Limb (tissue), 2 donors: ENCODE measurements around the gene PMS1.
A peak's percentile ranks its signal among the peaks of the same experiment; 100 is the strongest.
"Not testable (repeated sequence)": the region's sequence is repeated elsewhere in the genome, so short reads cannot be mapped to it uniquely, and the experiment has no call there.

Source experiments
- DNase-seq, 2 donors: peaks; one replicate each; pipeline ENCODE4 v3.0.0-alpha.2; 2016; ENCODE audit errors: extremely low spot score in 2 of 2

PMS1 gene

GRCh38 chr2:189783927-189784867 lies at the start of gene PMS1, which contains the start of gene ORMDL1:
PMS1 (plus strand) TSS chr2:189784450; CDS start chr2:189791810, 7,360 bp downstream.
ORMDL1 (minus strand) TSS chr2:189784339; CDS start chr2:189782595, 1,744 bp downstream.
- DNase-seq, result peak; percentile 97 to 98

DNA sequence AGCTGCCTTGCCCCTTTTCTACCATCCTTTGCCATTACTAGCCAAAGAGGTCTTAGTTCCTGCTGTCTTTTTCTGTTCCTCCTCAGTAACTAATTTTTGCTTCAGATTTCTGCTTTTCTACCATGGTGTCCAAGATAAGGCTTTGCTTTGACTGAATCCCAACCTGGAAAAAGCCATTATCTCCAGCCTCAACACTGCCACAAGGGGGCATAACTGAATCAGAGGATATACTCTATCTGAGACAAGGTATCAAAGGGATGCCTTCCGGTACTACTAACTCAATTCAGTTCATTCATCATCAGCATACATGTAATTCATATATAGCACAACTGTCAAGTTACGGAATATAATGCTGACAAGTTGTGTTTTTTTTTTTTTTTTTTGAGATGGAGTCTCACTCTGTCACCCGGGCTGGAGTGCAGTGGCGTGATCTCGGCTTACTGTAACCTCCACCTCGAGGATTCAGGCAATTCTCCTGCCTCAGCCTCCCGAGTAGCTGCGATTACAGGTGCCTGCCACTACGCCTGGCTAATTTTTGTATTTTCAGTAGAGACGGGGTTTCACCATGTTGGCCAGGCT lies 33.1 kb upstream of the PMS1 start:
- peak in 1 of 2 donors; percentile 22 for DNase-seq

GRCh38 chr2:189756311-189756952 lies 27.8 kb upstream of the PMS1 start:
- no peak for DNase-seq

DNA sequence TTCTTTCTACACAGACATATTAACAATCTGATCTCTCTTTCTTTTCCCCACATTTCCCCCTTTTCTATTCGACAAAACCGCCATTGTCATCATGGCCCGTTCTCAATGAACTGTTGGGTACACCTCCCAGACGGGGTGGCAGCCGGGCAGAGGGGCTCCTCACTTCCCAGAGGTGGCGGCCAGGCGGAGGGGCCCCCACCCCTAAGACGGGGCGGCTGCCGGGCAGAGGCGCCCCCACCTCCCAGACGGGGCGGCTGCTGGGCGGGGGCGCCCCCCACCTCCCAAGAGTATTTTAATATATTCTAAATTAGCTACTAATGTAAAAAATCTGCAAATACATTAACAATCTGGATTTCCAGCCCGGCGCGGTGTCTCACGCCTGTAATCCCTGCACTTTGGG lies 24.1 kb upstream of the PMS1 start:
- not testable (repeated sequence) for DNase-seq

DNA sequence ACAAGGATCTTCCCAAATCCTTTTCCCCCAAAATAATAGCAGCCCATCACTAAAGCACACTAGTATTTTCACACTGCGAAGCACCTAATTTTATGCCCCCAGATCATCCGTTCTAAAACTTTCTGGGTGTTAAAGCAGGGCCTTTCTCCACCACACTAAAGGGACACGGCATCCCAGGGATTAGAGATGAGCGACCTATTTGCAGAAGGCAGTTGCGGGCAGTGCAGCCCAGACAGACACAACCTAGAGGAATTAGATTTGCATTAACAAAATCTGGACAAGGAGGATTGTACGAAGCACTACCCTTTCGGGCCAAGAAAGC lies 22.1 kb upstream of the PMS1 start:
- DNase-seq, result no peak

DNA sequence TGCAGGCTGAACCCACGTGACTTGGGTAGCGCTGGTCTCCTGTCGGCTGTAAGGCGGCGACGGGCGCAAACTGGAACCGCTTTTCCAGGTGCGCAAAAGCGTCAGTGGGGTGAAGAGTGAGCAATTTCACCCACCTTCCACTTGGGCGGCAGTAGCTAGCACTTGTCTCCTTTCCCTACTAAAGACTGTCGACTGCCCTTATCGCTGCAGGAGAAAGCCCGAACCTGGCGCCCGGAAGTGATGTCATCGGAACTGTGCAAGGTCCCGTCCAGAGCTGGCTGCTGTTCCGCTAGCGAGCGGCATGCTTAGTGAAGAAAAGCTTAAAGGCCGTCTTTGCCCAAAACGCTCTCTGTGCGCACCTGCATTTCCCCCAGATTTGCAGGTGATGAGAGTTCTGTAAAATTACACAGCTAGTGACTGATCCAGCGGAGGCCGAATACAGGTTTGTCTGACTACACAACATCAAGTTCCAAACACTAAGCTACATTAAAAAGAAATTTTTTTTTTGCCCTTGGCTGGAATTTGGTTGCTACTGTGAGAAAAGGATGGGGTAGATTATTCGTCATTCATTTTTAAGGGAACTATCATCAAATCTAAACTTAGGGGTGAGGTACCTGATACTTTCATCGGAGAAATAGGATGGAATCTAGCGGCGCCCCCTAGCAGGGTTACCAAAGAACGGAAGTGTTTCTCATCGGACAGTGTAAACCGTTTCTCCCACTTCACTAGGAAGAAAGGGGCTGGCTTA lies 21.5 kb upstream of the PMS1 start, which contains the start of gene OSGEPL1:
Gene OSGEPL1, minus strand, starts transcription at position 242 of the 748 bp plus-strand sequence. CDS start 1,152 bp downstream, outside the sequence.
- DNase-seq, result peak; percentile 94

DNA sequence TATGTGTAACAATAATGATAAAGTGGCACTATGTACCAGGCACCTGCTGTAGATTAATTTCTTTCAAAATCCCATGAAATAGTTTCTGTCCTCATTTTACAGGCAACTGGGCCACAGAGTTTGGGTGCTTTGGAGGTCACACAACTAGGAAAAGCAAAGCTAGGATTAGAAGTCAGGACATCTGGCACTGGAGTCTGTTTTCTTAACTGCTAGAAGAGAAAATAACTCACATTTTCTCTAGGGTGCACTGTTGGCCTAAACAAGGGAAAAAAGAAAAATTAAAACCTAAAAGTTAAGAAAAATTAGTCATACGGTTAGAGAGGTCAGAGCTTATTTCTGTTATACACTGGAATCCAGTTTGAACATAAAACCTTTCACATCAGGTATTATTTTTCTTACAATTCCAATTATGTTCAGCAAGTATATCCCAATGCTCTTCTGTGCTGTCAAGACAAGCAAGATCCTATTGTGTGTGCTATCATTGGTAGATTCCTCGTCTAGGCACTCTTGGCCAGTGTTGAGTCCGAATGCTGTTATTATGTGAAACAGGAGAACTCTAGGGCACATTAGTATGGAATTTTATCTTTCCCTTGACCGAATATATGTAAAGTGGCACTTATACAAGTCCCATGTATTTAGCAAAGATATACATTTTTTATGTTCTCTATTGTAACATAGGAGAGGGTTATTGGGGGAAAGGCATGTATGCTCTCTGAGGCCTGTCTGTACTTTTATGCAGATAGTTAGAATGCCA lies 20.2 kb upstream of the PMS1 start:
- DNase-seq, result no peak

DNA sequence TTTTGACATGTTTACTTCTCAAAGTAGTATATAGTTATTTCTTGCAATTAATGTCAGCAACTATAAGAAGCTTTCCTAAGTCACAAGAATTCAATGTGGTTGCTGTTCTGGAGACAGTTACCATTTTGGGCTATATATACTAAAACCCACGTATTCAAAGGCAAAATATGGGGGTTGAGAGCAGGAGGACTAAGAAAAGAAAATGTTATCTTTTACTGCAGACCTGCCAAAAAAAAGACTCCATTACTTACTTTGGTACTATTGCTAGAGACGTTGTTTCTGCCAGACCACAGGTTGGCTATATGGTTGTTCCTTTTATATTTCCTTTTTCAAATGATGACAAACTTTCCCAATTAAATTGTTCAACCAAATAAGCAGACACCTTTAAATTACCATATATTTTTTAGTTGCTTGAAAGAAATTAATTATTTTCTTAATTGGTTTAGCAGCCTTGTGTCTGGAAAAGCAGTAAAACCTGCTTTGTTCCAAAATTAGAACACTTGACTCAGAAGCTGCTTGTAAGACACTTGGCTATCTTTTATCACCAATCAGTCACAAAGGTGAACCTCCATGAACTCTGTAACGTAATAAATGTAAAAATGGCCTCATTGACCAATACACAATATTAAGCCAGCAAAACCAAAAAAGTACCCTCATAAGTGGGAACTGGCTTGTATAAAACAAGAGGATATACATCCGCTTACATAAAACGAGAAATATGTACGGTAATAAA lies 13.5 kb upstream of the PMS1 start:
- no peak for DNase-seq

DNA sequence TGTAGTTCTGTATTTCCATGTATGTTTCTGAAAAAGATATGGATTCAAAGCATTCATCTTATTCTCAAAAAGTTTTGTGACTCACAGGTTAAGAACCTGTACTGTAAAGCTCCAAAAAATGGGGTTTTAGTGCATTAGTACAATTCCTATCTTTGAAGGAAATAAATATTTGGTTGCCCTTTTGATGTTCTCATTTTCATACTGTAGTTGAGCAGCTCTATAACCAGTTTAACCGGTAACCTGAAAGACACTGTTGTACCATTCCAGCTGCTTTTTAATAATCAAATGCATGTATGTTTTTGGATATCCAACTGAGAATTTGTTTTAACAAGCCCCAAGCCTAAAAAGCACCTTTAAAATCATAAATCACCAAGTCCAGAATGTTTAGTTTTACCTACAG lies 12.0 kb upstream of the PMS1 start:
- DNase-seq, result no peak

DNA sequence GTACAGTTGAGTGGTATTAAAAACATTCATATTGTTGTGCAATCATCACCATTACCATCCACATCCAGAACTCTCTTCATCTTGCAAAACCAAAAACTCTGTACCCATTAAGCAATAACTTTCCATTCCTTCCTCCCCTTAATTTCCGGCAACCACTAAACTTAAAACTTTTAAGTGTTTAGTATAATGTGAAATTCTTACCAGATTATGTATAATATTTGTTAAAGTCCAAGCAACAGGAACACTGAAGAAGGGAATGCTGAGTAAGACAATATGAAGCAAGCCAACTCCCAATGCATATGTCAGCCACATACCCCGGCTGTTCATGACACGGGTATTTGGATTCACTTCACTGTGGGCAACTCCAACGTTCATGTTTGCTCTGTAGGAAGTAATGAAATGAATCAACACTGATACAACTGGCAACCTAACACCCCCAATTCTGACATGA lies 2.0 kb upstream of the PMS1 start:
- DNase-seq, result no peak

DNA sequence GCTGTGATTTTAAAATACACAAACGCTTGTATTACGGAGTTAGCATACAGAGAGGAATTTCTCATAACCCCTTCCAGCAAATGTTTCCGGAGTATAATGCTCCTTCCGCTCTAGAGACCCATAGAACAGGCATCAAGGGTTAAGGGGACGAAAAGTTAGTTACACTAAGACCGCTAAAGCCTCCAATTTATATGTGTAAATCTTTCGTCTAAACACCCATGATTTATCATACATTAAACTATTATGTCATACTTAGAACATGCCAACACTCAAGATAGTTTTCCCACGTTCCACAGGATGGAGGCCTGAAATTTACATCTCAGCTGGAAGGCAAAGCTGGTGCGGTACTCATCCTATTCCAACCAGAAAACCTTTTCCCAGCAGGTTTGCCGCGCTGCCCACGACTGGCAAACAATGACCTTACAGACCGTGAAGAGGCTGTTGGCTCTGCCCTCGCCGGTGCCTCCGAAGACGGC lies 761 bp upstream of the PMS1 start:
- DNase-seq, result peak in 1 of 2 donors; percentile 55

GRCh38 chr2:189791338-189792042 lies 7.2 kb downstream of the PMS1 start:
- no peak for DNase-seq

DNA sequence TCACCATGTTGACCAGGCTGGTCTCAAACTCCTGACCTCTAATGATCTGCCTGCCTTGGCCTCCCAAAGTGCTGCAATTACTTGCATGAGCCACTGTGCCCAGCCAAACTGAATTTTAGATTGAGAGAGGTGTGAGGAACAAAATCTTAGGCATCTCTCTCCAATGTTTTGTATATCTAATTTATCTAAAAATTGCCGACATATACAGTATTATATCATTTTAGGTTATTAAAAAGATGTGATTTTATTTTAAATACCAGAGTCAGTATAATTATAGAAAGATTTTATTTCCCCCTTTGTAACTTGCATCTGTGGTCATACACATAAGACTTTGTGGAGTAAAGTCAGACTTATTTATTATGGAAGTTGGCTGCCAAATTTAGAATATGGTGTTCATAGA lies 10.1 kb downstream of the PMS1 start:
- no peak for DNase-seq

DNA sequence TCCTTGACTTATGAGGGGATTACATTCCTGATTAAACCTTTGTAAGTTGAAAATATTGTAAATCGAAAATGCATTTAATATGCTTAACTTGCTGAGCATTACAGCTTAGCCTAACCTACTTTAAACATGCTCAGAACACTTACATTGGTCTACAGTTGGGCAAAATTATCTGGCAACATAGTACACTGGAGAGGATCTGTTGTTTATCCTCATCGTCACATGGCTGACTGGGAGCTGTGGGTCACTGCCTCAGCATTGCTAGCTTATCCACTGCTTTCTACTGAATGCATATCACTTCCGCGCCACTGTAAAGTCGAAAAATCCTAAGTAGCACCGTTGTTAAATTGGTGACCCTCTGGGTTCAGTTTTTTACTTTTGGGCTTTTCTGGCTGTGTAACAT lies 13.7 kb downstream of the PMS1 start:
- no peak for DNase-seq

DNA sequence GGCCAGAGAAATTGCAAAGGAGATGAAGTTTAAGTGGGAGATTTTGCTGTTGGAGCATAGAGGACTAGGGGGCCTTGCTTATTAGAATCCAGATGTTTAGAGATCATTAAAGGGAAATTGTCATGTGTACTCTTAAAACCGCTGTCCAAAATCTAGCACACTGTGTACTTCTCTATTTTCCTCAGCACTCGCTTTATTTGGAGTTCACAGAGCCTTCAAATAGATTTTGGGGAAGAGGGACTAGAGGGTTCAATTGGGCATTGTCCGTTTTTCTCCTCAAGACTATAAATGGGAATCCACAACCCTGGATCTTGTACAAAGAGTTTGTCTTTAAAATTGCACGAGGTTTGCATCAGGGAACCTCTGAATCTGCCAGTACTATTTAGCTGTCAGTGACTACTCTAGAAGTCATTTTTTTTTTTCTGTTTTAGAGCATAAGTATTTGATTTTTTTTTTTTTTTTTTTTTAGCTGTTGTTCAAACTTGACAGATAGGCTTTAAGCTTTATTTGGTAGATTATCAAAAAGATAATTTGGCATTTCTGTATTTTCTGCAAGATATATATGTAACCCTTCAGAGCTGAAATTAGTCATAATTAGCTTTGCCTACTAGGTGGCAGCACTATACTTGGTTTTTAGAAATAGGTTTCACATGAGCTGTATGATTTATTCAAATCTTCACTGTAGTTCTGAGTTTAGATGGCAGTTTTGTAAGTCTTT lies 14.2 kb downstream of the PMS1 start:
- peak in 1 of 2 donors; percentile 53 for DNase-seq

GRCh38 chr2:189799030-189799331 lies 14.7 kb downstream of the PMS1 start:
- DNase-seq, result no peak

- no peak for DNase-seq
Measured at GRCh38 chr2:189799531-189799930, 15.3 kb downstream of the PMS1 start.

DNA sequence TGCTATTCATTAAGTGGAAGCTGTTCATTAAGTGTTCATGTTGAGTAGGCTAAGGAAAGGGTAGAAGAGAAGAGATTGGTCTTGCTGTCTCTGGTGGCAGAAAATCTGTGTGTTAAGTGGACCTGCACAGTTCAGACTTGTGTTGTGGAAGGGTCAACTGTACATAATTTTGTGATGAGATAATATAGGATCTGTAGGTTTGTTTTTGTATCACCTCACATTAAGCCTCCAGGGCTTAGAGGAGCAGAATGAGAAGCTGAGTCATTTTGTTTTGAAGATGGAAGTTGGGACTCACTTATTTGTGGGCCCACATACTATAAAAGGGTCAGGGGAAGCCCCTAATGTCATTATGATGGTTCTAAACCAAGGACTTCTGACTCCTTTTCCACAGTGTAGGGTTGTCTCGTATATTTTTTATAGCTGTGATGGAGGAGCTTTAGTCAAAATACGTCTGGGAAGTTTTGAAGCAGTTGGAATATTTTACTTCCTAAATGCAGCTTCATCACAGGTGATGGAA lies 18.2 kb downstream of the PMS1 start:
- no peak for DNase-seq

DNA sequence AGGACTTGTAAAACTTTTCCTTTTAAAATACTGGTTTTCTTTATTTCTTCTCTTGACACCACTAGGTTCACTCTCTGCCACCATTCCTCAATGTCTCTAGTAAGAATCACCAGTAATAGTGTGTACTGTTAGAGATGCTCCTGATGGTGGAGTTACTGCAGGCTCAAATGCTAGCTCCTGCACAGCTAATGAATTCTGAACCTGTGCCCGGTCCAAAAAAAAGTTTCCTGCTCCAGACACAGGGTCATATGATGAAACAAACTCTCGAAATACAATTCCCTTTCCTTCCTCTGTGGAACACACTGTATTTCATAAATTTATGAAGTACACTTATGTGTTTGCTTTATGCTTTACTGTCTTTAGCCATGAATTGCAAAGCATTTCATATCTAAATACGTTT lies 19.2 kb downstream of the PMS1 start:
- DNase-seq, result no peak
